Fibroblast of villous mesenchyme (primary cell): ENCODE data around the gene FOXO6. TPM values are rescaled to one million over a fixed set of nuclear protein-coding genes. Genes with fewer than 3 reads are reported as not detected.

Source experiments
- DNase-seq: peaks from one replicate; pipeline ENCODE4 v3.0.0-alpha.2; 2010; ENCODE audit warnings: low read depth
- H3K4me3 ChIP-seq: 2 replicates; pipeline ENCODE4 v1.5.1; 2011; ENCODE audit warnings: low read depth, mild to moderate bottlenecking, low read length
- CTCF ChIP-seq: IDR thresholded peaks from 2 replicates; pipeline ENCODE4 v1.5.1; 2012; ENCODE audit warnings: low read depth, mild to moderate bottlenecking, low read length; ENCODE audit not compliant: insufficient read depth
- total RNA-seq: library from RNA; depleted of rRNA; stranded (reverse); fragments of >200 nt; gene quantifications from 2 replicates; pipeline ENCODE4 v1.2.3, GENCODE V29; 2012

FOXO6 gene
- total RNA-seq, 1 donor = not detected

GRCh38 chr1:41411229-41411628 is 50.0 kb downstream of the FOXO6 start:
- no peak overlapping the region for H3K4me3 ChIP-seq
- DNase-seq = no peak
- no peak for TF ChIP-seq CTCF

GRCh38 chr1:41412748-41413147 is 51.5 kb downstream of the FOXO6 start:
- no peak overlapping the region for H3K4me3 ChIP-seq
- DNase-seq = no peak
- no peak for TF ChIP-seq CTCF

DNA sequence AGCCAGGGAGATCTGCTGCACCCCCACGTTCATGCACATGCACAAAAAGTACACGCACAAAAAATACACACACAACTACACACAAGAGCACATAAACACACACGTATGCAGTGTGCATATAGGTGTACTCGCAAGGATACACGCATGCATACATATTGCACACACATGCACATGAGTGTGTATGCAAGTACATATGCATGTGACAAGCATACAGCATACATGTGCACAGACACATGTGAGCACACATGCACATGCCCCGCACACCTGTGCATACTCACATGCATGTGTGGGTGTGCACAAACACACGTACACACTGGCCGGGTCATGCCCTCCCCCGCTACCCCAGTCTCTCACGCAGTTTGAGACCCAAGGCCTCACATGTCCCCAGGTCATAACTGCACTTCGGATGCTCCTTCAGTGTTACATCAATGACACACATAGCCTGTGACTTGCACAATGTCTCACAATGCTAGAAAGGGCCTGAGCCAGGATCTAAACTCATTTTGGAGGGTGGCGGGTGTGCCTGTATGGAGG is 52.6 kb downstream of the FOXO6 start:
- no peak for DNase-seq
- H3K4me3 ChIP-seq = no peak overlapping the region
- no peak for TF ChIP-seq CTCF

DNA sequence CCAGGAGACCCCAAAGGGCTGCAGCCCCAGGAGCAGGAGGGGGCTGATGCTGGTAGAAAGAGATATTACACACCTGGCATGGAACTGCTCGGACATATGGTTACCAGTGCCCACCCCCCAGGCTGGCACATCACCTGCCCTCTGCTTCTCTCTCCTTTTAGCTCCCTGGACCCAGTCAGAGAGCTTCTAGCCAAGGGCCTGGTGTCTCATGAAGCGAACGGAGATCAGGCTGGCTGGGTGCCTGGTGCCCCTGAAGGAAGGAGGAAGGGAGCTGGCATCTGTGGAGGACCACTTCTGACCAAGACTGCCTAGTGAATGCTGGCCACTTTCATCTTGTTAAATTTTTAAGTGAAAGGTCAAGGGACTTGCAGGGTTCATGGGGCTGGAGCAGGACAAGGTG is 53.1 kb downstream of the FOXO6 start:
- no peak for TF ChIP-seq CTCF
- no peak overlapping the region for H3K4me3 ChIP-seq
- no peak for DNase-seq

GRCh38 chr1:41414716-41415306 is 53.6 kb downstream of the FOXO6 start:
- no peak for TF ChIP-seq CTCF
- no peak for DNase-seq
- no peak overlapping the region for H3K4me3 ChIP-seq

- H3K4me3 ChIP-seq = no peak overlapping the region
- DNase-seq = no peak
- no peak for TF ChIP-seq CTCF
These were observed 54.8 kb downstream of the FOXO6 start for GRCh38 chr1:41416081-41416480.
